Mammary epithelial cell (primary cell): ENCODE results near the gene ZBTB5.

ENCODE experiments used
- CTCF ChIP-seq, 2 donors: IDR thresholded peaks in 1 of 2; conservative IDR thresholded peaks in 1 of 2; 2 replicates each; pipeline ENCODE4 v1.5.1; 2011 to 2012; ENCODE audit warnings: inconsistent platforms in 2 of 2, low read length in 2 of 2, mild to moderate bottlenecking in 2 of 2, control low read depth in 1 of 2, low read depth in 1 of 2; ENCODE audit not compliant: insufficient read depth in 1 of 2; ENCODE audit errors: extremely low read depth in 1 of 2
- EZH2 ChIP-seq: IDR thresholded peaks from 2 replicates; pipeline ENCODE4 v1.6.1; 2012; ENCODE audit warnings: low read length, inconsistent platforms, borderline replicate concordance

DNA sequence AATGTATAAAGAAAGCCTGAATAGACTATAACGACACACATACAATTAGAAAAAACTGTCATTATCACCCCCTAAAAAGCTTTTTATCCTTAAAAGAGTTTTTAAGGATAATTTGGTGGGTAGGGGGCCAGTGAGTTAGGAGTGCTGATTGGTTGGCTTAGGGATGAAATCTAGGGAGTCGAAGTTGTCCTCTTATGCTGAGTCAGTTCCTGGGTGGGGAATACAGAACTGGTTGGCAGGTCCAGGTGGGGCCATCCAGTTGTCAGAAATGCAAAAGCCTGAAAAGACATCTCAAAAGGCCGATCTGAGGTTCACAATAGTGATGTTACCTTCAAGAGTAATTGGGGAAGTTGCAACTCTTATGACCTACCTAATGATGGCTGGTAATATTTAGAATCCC, 13.6 kb downstream of the ZBTB5 start:
- no peak for TF ChIP-seq EZH2
- TF ChIP-seq CTCF (conservative IDR thresholded peaks at IDR 0.05 in 1 of 2, IDR thresholded peaks at IDR 0.05 in 1 of 2; ENCODE audit: extremely low read depth in 1 of 2, insufficient read depth in 1 of 2, low read depth in 1 of 2, low read length in 2 of 2) = no peak
